GM12878 (cell line): ENCODE results near the gene ANGPTL2. TPM values are rescaled to one million over a fixed set of nuclear protein-coding genes. Genes with fewer than 3 reads are reported as not detected.

Experiments used
- ATAC-seq: fragments of 200-7000 bp; cut with Tn5 transposase; 3 replicates; pipeline ENCODE4 v1.9.1; 2020; ENCODE audit warnings: mild to moderate bottlenecking, moderate library complexity
- BruUV-seq: library from RNA; stranded (reverse); fragments of 400-500 nt; replicated peaks from 2 replicates; lab custom pipeline; 2021; lab: Mats Ljungman, UMichigan
- CTCF ChIA-PET: fragments of 300-600 bp; sonication (Branson Sonifier 250); formaldehyde crosslinking; extraction: SDS; loops from one replicate; lab custom pipeline; 2021; ENCODE audit warnings: inconsistent platforms; lab: Yijun Ruan, JAX
- POLR2A ChIA-PET: fragments of 350-600 bp; formaldehyde crosslinking; extraction: SDS; loops from one replicate; lab custom pipeline; 2021; ENCODE audit warnings: inconsistent platforms; lab: Charles Lee
- RAD21 ChIA-PET: fragments of 300-600 bp; sonication (Branson Sonifier 250); formaldehyde crosslinking; loops from one replicate; lab custom pipeline; 2023; ENCODE audit warnings: antibody characterized with exemption; ENCODE audit not compliant: unreplicated experiment; lab: Charles Lee
- SMC1A ChIA-PET: fragments of 300-600 bp; sonication (Branson Sonifier 250); formaldehyde crosslinking; loops from one replicate; lab custom pipeline; 2023; ENCODE audit not compliant: unreplicated experiment, uncharacterized antibody; lab: Charles Lee
- DNase-seq: peaks from one replicate; pipeline ENCODE4 v3.0.0-alpha.2; 2011; ENCODE audit warnings: low read depth, low spot score
- FAIRE-seq: peaks from 3 replicates; lab custom pipeline; 2011; peaks lifted over from hg19 to GRCh38; lab: Jason Lieb, UNC
- H2AFZ ChIP-seq: 2 replicates; pipeline ENCODE4 v1.6.0; 2011; ENCODE audit warnings: low read depth, low read length, control low read depth; ENCODE audit not compliant: control insufficient read depth
- H3K27ac ChIP-seq: 2 replicates; pipeline ENCODE4 v1.5.1; 2011; ENCODE audit warnings: control low read depth; ENCODE audit not compliant: control insufficient read depth, insufficient read depth
- H3K27me3 ChIP-seq, 2 experiments: replicated peaks in 1 of 2; 2 replicates each; pipeline versions ENCODE4 v1.6.0 to v1.6.1; 2011; ENCODE audit warnings: low read length in 1 of 2; ENCODE audit not compliant: control insufficient read depth in 2 of 2, insufficient read depth in 2 of 2
- H3K36me3 ChIP-seq, 2 experiments: 2 replicates each; pipeline ENCODE4 v1.5.1; 2011; ENCODE audit warnings: low read length in 1 of 2; ENCODE audit not compliant: control insufficient read depth in 2 of 2, insufficient read depth in 2 of 2
- H3K4me1 ChIP-seq: 2 replicates; pipeline ENCODE4 v1.6.1; 2011; ENCODE audit warnings: mild to moderate bottlenecking, low read length, moderate library complexity, mixed read lengths; ENCODE audit not compliant: control insufficient read depth, insufficient read depth
- H3K4me2 ChIP-seq: 2 replicates; pipeline ENCODE4 v1.6.0; 2011; ENCODE audit warnings: control low read depth; ENCODE audit not compliant: control insufficient read depth, insufficient read depth
- H3K4me3 ChIP-seq: fragments of 200-600 bp; sonication (generic); 2 replicates; pipeline ENCODE4 v1.5.1; 2016
- H3K79me2 ChIP-seq: 2 replicates; pipeline ENCODE4 v1.6.0; 2011; ENCODE audit warnings: low read length; ENCODE audit not compliant: control insufficient read depth, insufficient read depth
- H3K9ac ChIP-seq: 2 replicates; pipeline ENCODE4 v1.8.0; 2011; ENCODE audit warnings: low read length, control low read depth, mixed read lengths; ENCODE audit not compliant: control insufficient read depth, insufficient read depth
- H3K9me3 ChIP-seq: replicated peaks from 3 replicates; pipeline ENCODE4 v1.5.1; 2011; ENCODE audit warnings: mild to moderate bottlenecking, low read length; ENCODE audit not compliant: control insufficient read depth, insufficient read depth
- H4K20me1 ChIP-seq: 2 replicates; pipeline ENCODE4 v1.6.0; 2011; ENCODE audit not compliant: control insufficient read depth, insufficient read depth
- FOXK2 ChIP-seq: fragments of 450-650 bp; IDR thresholded peaks from 2 replicates; pipeline ENCODE4 v1.6.1; 2017; ENCODE audit warnings: mild to moderate bottlenecking, moderate library complexity
- YBX1 ChIP-seq: fragments of 450-650 bp; IDR thresholded peaks from 2 replicates; pipeline ENCODE4 v1.6.1; 2016; ENCODE audit warnings: antibody characterized with exemption
- WGBS: methylation state at CpG from one replicate; pipeline ENCODE4 v1.1.6; 2016; ENCODE audit warnings: low lambda C conversion rate; ENCODE audit not compliant: insufficient replicate concordance, insufficient coverage; ENCODE audit errors: missing lambda C conversion rate; 5-methylcytosine and 5-hydroxymethylcytosine counted together
- in situ Hi-C: fragments of 300-500 bp; cut with MboI; formaldehyde crosslinking; loops from 9 replicates; pipeline ENCODE4 v1.14.3; 2018; ENCODE audit warnings: mixed read lengths
- intact Hi-C: fragments of 100-400 bp; cut with micrococcal nuclease; formaldehyde crosslinking; loops from one replicate; pipeline ENCODE4 v1.14.2; 2022; ENCODE audit not compliant: unreplicated experiment
- polyA plus RNA-seq, 11 experiments: library from polyadenylated mRNA; depleted of rRNA in 4 of 11; unstranded in 6 of 11; stranded (reverse) in 5 of 11; fragments of >200 nt; fragmentation: Nextera tagmentation in 4 of 11; fragmentation: Illumina TruSeq in 1 of 11; extraction: Ambion mirVana in 4 of 11; extraction: Trizol in 1 of 11; gene quantifications; 1 replicate in 1 of 11; 2 replicates in 10 of 11; pipeline versions ENCODE4 v1.2.1 to v1.2.3, GENCODE V29; 2011 to 2016; ENCODE audit warnings: inconsistent platforms in 2 of 11, missing spikeins in 2 of 11, low read depth in 1 of 11
- total RNA-seq, 4 experiments: library from RNA; depleted of rRNA in 3 of 4; stranded (reverse); fragments of >200 nt in 3 of 4; fragmentation: Illumina TruSeq in 1 of 4; extraction: Trizol in 1 of 4; gene quantifications; 2 replicates each; pipeline versions ENCODE4 v1.2.1 to v1.2.3, GENCODE V29; 2013 to 2021
- TF ChIP-seq, protein P1 (sequence below): IDR thresholded peaks from 2 replicates; pipeline ENCODE4 v1.6.1; 2011; ENCODE audit warnings: borderline replicate concordance, low read depth, mild to moderate bottlenecking, moderate library complexity, low read length; ENCODE audit not compliant: insufficient read depth, poor library complexity, severe bottlenecking

Gene ANGPTL2
- total and polyA plus RNA-seq, 10 of the 15 experiments (the other 5 are each of a cell fraction or from before 2014, with no cell fraction given), result 0.13 to 2.6 (median 0.82) TPM; not detected in 1

DNA sequence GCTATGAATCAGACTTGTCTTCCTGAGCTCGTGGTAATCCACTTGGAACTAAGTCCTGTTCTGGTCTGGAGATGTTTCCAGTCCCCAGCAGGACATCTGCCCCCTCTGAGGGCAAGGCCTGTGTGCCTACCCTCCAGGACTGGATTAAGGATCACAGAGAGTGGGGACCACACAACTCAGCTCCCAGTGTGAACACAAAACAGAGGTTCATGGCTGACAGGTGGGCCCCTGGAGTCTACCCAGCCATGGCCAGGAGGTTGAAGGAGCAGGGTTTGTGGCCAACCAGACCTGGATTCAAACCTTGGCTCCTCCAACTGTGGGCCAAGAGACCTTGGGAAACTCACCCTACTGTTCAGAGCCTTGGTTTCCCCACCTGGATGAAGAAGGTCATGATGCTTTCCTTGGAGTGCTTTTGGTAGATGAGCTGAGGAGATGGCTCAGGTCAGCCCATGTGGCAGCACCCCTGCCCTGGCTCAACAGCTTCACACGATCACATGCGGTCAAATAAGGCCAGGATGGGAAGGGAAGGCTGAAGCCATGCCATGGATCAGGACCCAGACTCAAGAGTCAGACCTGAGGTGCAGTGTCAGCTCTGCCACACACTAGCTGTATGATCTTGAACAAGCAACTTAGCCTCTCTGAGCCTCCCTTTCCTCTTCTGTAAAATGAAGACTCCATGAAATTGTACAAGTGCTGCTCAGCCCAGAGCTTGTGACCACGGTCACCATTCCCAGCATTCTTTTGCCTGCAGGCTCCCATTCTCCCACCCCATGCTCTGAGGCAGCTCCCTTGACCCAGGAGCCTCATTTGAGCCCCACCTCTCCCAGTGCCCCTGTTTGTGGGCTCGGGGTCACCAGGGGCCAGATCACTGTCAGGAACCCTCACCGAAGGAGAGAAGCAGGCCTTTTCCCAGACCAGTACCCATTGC, 27.3 kb upstream of the ANGPTL2 start:
- intact Hi-C loops, result no loop called here

More for the DNA sequence above, 27.3 kb upstream of the ANGPTL2 start:
- H2AFZ ChIP-seq, result no peak overlapping the region
- BruUV-seq, result no TSS peak
- CTCF ChIA-PET, result interaction anchor here (1.1 to 1.8 kb wide), 3 partner anchors 11 to 164 kb away, joined by 3 read pairs; no protein-coding TSS in a partner anchor
- H3K36me3 ChIP-seq, result no peaks in the 10 kb centered on the region; a peak in 1 of 4 replicates
- 60% methylated on average over 6 of the region's 6 CpGs for WGBS
- POLR2A ChIA-PET, result interaction anchor here (1.4 kb wide), 1 partner anchor 15 kb away, joined by 3 read pairs; no protein-coding TSS in a partner anchor
- TF ChIP-seq, protein P1, sequence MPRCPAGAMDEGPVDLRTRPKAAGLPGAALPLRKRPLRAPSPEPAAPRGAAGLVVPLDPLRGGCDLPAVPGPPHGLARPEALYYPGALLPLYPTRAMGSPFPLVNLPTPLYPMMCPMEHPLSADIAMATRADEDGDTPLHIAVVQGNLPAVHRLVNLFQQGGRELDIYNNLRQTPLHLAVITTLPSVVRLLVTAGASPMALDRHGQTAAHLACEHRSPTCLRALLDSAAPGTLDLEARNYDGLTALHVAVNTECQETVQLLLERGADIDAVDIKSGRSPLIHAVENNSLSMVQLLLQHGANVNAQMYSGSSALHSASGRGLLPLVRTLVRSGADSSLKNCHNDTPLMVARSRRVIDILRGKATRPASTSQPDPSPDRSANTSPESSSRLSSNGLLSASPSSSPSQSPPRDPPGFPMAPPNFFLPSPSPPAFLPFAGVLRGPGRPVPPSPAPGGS, result no peak
- TF ChIP-seq FOXK2, result no peak
- TF ChIP-seq YBX1, result no peak
- H3K4me3 ChIP-seq, result no peak overlapping the region
- no peaks in the 10 kb centered on the region for H3K27me3 ChIP-seq
- FAIRE-seq (no peak), DNase-seq (no peak), ATAC-seq (no peak)
- H3K79me2 ChIP-seq, result no peaks in the 10 kb centered on the region
- in situ Hi-C loops, result no loop called here
- H4K20me1 ChIP-seq, result no peaks in the 10 kb centered on the region
- RAD21 ChIA-PET, result interaction anchor here (1.0 kb wide), 1 partner anchor 12 kb away, joined by 3 read pairs; no protein-coding TSS in a partner anchor
- no peaks in the 10 kb centered on the region; the same call in 2 of the 3 replicates for H3K9me3 ChIP-seq
- SMC1A ChIA-PET, result interaction anchor here (0.9 to 28.4 kb wide), 6 partner anchors 15 to 163 kb away, joined by 3 to 812 read pairs (median 4); no protein-coding TSS in a partner anchor
- no peak overlapping the region for H3K4me2 ChIP-seq
- no peak overlapping the region for H3K27ac ChIP-seq
- H3K4me1 ChIP-seq, result peaks cover 13% of the 10 kb centered on the region
- no peak overlapping the region for H3K9ac ChIP-seq
